K562 (cell line): ENCODE results near the gene ARL8A. TPM values are rescaled to one million over a fixed set of nuclear protein-coding genes. Genes with fewer than 3 reads are reported as not detected.
A peak's percentile ranks its signal among the peaks of the same experiment; 100 is the strongest.

Experiments
- KLF16 ChIP-seq: IDR thresholded peaks from 2 replicates; pipeline ENCODE4 v1.6.1; 2016; ENCODE audit warnings: antibody characterized with exemption
- MLLT1 ChIP-seq, 2 experiments: fragments of 450-650 bp; IDR thresholded peaks; 2 replicates each; pipeline ENCODE4 v1.6.1; 2016
- NRF1 ChIP-seq, 2 experiments: fragments of 450-650 bp; IDR thresholded peaks in 1 of 2; conservative IDR thresholded peaks in 1 of 2; 2 replicates each; pipeline ENCODE4 v1.6.1; 2014; ENCODE audit warnings: mild to moderate bottlenecking in 2 of 2
- PPARD ChIP-seq: fragments of 250-450 bp; sonication (Bioruptor Pico); IDR thresholded peaks from 2 replicates; pipeline ENCODE4 v1.8.0; 2022; ENCODE audit warnings: inconsistent platforms, mild to moderate bottlenecking, moderate library complexity
- SNAPC5 ChIP-seq: fragments of 250-450 bp; sonication (Bioruptor Pico); IDR thresholded peaks from 2 replicates; pipeline ENCODE4 v1.8.0; 2021; ENCODE audit warnings: moderate library complexity, mild to moderate bottlenecking, inconsistent platforms
- TCFL5 ChIP-seq: fragments of 250-450 bp; sonication (Bioruptor Pico); conservative IDR thresholded peaks from 2 replicates; pipeline ENCODE4 v1.6.1; 2021; ENCODE audit warnings: mild to moderate bottlenecking, moderate library complexity, matching md5 sums
- ZBTB12 ChIP-seq: fragments of 250-450 bp; sonication (Bioruptor Pico); IDR thresholded peaks from 2 replicates; pipeline ENCODE4 v1.4.0; 2020
- ZBTB40 ChIP-seq, 2 experiments: fragments of 450-650 bp in 1 of 2; sonication (generic) in 1 of 2; formaldehyde crosslinking in 1 of 2; IDR thresholded peaks; 2 replicates each; pipeline versions ENCODE4 v1.7.1 to v1.9.0; 2016 to 2022; ENCODE audit warnings: inconsistent platforms in 1 of 2, mild to moderate bottlenecking in 1 of 2, missing genetic modification reagents in 1 of 2
- ZBTB7A ChIP-seq: IDR thresholded peaks from 2 replicates; pipeline ENCODE4 v1.6.1; 2011; ENCODE audit warnings: low read depth, mild to moderate bottlenecking, low read length, moderate library complexity, borderline replicate concordance; ENCODE audit not compliant: control insufficient read depth
- ZKSCAN3 ChIP-seq: fragments of 250-450 bp; sonication (Bioruptor Pico); IDR thresholded peaks from 2 replicates; pipeline ENCODE4 v1.4.0; 2020
- ZNF121 ChIP-seq: sonication (generic); formaldehyde crosslinking; conservative IDR thresholded peaks from 2 replicates; pipeline ENCODE4 v1.8.0; 2022; ENCODE audit warnings: missing genetic modification reagents
- ZNF695 ChIP-seq: fragments of 450-650 bp; formaldehyde crosslinking; IDR thresholded peaks from 2 replicates; pipeline ENCODE4 v1.4.0; 2020; ENCODE audit warnings: mild to moderate bottlenecking, moderate library complexity
- polyA plus RNA-seq, 8 experiments: library from polyadenylated mRNA; depleted of rRNA in 4 of 8; stranded (reverse) in 5 of 8; unstranded in 3 of 8; fragments of >200 nt; fragmentation: Nextera tagmentation in 2 of 8; fragmentation: Illumina TruSeq in 1 of 8; extraction: Ambion mirVana in 2 of 8; extraction: Trizol in 1 of 8; gene quantifications; 2 replicates each; pipeline versions ENCODE4 v1.2.1 to v1.2.3, GENCODE V29; 2011 to 2014; ENCODE audit warnings: inconsistent platforms in 1 of 8, missing spikeins in 1 of 8
- total RNA-seq, 7 experiments: library from RNA; depleted of rRNA in 6 of 7; stranded (reverse); fragments of >200 nt in 6 of 7; fragmentation: Illumina TruSeq in 2 of 7; extraction: Trizol in 2 of 7; gene quantifications; 2 replicates each; pipeline versions ENCODE4 v1.2.1 to v1.2.3, GENCODE V29; 2011 to 2021; ENCODE audit warnings: low replicate concordance in 1 of 7

The ARL8A gene
- total and polyA plus RNA-seq, 9 of the 15 experiments (the other 6 are each of a cell fraction or from before 2014, with no cell fraction given) = 0.17 to 27.3 (median 15.6) TPM

GRCh38 chr1:202158810-202159533 is 14.4 kb upstream of the ARL8A start (continued):
- peak; percentile 7 to 56; a peak in 3 of 4 replicates for TF ChIP-seq NRF1 (conservative IDR thresholded peaks at IDR 0.05 in 1 of 2, IDR thresholded peaks at IDR 0.05 in 1 of 2)
- no peak for TF ChIP-seq ZKSCAN3
- no peak for TF ChIP-seq MLLT1 (IDR thresholded peaks at IDR 0.05)
- no peak for TF ChIP-seq SNAPC5 (CRISPR knock-in tag)
- TF ChIP-seq ZBTB40 (IDR thresholded peaks at IDR 0.05) = peak; percentile 30
- TF ChIP-seq ZBTB40 (CRISPR knock-in tag; IDR thresholded peaks at IDR 0.05) = no peak
- no peak for TF ChIP-seq PPARD (CRISPR knock-in tag)
- TF ChIP-seq TCFL5 (CRISPR knock-in tag) = no peak
- no peak for TF ChIP-seq KLF16
- TF ChIP-seq ZNF121 (CRISPR knock-in tag) = no peak
- no peak for TF ChIP-seq ZNF695 (CRISPR knock-in tag)
- no peak; the same call in 1 of the 2 replicates for TF ChIP-seq ZBTB12
- TF ChIP-seq ZBTB7A = peak; percentile 87
